ENCODE results near the gene DLG4.

DLG4 gene

GRCh38 chr17:7141824-7142223 lies 77.8 kb downstream of the DLG4 start:
- DNase-seq: no peak

- no peak for DNase-seq
Measured at GRCh38 chr17:7139400-7139799, 80.2 kb downstream of the DLG4 start.

GRCh38 chr17:7138800-7139381 lies 80.7 kb downstream of the DLG4 start:
- no peak for DNase-seq

GRCh38 chr17:7137171-7137943 lies 82.3 kb downstream of the DLG4 start:
- no peak for DNase-seq
